NCI-H524 treated with DMSO at 0.1 percent for 48 hours (cell line): ENCODE results near the gene DEFB123.

Source experiments
- DNase-seq: peaks from one replicate; lab custom pipeline; 2025; lab: John Stamatoyannopoulos, UW

DEFB123 gene

DNA sequence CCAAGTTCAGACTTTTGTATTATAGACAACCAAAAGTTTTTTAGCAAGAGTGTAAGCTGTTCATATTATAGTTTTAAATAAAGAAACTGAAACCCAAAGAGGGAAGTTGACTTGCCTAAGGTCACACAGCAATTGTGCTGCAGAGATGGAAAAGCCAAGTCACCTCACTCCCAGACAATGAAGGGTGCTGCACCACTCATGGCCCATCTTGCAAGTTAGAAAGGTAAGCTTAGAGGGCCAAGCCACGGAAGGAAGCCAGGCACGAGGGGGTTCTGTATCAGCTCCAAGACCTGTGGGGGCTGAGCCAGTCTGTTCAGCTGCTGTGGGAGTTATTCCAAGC, 33.6 kb downstream of the DEFB123 start:
- no peak for DNase-seq

DNA sequence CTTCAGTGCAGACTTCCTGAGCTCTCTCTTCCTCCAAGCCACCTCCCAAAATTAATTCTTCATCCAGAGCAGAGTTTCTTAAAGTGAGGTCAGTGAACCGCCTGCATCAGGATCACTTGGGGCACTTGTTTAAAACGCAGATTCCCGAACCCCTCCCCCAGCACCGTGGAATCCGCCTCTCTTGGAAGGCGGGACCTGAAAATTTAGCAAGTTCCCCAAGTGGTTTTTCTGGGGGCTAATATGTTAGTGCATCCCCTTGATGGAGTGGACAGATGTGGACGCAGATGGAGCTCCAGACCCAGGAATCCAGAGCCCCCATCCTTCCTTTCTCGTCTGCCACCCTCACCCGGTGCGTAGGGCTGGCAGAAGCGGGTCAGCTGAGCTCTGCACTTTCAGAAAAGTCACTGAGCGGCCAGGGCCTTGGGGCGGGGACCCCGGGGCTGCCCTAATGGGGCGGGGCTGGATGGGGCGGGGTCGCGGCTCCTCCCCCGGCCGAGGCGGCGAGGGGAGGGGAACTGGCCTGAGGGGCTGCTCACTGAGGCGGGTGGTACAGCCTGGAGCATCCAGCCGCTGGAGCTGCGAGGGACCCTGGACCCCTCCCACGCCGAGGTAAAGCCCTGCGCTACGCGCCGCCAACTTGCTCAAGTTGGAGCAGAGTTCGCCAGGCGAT, 34.5 kb downstream of the DEFB123 start, which contains the start of the genes DEFB124 and REM1:
Gene DEFB124 (minus strand): TSS at position 370 of the 670 bp plus-strand sequence. CDS start 2,114 bp downstream, outside the sequence.
Gene REM1 (plus strand): TSS at position 531 of the 670 bp plus-strand sequence. CDS start 1,158 bp downstream, outside the sequence.
- no peak for DNase-seq

DNA sequence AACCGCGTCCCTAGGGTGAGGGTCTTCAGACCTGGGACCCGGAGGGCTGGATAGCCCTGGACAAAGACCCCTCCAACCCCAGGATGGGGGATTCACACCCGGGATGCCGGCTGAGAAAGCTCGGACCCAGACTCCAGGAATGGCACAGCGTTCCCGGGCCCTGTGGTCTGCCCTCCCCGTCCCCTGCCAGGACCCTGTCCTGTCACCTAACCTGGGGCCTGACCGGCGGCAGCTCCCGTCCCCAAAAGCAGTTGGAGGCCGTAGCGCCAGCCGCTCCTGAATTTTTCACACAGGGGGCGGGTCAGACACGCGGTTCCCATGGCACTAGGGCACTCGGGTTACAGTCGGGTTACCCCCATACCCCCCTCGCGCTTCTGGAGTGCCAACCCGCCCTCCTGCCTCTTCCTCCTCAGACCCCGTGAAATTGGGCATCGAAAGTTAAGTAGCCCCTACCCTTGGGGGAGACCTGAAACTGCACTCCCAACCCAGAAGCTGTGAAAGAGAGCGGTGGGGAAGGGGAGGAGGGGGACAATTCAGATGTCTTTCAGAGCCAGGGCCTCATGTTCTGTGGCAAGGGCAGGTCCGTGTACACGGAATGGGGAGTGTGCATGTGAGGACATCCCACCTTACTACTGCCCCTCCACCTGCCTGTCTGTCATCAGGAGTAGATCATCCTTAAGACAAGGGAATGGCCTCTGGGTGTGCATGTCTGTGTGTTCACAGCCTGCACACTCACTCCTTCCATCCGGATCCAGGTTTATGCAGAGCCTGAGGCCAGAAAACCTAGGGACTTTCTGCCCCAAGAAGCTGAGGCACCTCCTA, 35.3 kb downstream of the DEFB123 start:
- DNase-seq = no peak

DNA sequence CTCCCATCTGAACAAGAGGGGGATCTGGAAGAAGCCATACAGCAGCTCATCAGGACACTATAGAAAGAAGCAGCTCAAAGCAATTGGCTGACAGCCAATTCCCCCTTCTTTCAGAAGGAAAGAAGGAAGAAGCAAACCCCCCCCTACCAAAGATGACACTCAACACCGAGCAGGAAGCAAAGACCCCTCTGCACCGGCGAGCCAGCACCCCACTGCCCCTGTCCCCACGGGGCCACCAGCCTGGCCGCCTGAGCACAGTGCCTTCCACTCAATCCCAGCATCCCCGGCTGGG, 35.8 kb downstream of the DEFB123 start:
- DNase-seq = no peak

DNA sequence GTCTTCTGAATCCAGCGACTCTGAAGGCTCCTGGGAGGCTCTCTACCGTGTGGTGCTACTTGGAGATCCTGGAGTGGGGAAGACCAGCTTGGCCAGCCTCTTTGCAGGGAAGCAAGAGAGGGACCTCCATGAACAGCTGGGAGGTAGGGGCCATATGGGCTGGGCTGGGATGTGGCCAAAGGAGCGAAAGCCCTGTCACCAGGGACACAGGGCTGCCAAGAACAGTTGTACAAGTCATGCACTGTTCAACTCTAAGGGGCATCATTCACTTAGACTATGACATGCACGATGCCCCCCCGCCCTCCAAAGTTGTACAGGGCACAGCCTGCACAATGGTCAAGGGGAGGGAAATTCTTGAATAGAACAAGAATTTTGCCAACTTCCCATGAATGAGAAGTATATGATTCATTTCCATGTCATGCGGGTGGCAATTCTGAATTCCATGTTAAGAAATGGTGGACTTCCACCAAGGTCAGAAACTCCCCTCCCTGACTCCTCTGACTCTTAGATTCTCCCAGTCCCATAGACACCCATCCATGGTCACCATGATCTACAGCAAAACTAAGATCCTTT, 36.3 kb downstream of the DEFB123 start:
- DNase-seq = no peak

DNA sequence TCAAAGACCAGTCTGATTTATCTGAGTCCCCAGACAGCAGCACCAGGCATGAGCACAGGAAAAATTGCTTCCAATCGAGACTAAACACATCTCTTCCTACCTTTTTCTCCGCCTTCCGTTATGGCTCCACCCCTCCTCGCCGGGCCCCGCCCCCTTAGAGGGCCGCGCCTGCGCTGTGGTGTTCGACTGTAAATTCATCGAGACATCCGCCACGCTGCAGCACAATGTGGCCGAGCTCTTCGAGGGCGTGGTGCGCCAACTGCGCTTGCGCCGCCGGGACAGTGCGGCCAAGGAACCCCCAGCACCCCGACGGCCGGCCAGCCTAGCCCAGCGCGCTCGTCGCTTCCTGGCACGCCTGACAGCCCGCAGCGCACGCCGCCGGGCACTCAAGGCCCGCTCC, 43.6 kb downstream of the DEFB123 start:
- no peak for DNase-seq

DNA sequence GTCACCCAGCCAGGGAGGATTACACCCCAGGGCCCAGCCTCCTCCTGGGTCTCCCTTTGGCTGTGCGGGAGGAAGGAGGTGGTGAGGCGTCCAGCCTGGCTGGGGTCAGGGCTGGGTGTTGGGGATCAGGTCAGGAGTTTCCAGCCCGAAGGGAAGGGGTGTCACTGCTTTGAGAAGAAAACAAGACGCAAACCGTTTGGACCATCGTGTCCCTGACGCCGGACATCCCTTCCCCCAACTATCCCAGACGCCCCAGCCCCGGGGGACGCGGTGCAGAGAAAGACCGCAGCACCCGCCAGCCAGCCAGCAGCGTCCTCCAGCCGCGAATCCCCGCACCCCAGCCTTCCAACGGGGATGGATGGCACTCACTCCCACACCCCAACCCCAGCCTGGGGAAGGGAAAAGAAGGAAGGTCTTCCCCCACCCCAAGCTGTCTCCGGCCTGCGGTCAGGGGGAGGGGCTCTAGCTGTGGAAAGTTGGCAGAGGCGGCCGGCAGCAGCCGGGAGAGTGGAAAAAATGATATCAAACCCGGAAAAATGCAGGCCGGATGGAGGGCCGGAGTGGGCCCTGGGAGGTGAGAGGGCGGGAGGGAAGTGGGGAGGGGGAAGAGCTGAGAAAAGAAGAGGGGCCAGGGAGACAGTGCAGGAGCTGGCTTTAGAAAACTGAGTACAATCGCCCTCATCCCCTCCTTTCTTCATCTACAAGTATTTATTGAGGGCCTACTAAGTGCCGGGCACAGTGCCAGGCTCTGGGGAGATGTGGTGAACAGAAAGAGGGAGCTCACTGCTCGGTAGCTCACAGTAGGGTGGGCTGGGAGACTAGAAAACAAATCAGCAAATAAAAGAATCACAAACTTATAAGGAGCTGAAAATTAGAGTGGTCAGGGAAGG, 45.3 kb downstream of the DEFB123 start:
- DNase-seq = no peak

DNA sequence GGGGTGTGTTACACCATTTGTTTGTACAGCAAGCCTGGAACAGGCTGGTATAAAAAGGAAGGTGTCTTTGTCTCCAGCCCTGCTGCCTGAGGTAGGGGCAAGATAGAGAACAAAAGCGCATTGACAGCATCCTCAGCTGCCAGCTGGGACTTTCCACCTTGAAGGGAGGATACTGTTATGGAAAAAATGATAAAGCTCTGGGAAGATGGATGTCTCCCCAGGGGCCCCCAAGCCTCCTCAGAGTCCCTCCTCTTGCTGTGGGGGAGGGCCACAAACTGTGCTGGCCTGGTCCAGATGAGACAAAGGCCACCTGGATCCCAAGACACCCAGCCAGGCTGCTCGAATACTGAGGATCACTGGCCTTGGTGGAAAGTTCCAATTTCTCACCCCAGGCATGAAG, 47.7 kb downstream of the DEFB123 start:
- no peak for DNase-seq

DNA sequence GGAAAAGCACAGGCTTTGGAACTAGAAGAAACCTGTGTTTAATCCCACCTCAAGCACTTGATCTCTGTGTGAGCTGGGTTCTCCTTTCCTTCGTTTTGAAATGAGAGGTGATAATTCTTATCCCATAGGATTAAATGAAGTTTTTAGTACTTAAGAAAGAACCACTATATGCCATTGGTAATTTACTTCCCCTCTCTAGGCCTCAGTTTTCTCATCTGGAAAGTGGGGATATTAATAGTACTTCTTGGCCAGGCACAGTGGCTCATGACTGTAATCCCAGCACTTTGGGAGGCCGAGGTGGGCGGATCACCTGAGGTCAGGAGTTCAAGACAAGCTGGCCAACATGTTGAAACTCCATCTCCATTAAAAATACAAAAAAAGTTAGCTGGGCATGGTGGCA, 48.7 kb downstream of the DEFB123 start:
- DNase-seq = no peak

DNA sequence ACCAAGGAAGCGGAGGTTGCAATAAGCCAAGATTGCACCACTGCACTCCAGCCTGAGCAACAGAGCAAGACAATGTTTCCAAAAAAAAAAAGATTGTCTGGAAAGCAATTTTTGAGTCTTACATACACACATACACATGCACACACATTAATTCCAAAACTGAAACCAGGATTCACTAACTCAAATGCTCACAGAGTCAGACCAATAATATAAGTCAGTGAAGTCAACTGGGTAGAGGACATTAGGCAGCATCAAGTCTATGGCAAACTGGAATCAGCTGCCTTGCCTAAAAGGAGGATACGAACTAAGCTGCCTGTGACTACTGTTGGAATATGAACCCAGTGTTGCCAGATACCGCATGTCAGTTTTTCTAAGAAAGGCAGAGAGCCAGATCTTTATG, 50.3 kb downstream of the DEFB123 start:
- DNase-seq = no peak

DNA sequence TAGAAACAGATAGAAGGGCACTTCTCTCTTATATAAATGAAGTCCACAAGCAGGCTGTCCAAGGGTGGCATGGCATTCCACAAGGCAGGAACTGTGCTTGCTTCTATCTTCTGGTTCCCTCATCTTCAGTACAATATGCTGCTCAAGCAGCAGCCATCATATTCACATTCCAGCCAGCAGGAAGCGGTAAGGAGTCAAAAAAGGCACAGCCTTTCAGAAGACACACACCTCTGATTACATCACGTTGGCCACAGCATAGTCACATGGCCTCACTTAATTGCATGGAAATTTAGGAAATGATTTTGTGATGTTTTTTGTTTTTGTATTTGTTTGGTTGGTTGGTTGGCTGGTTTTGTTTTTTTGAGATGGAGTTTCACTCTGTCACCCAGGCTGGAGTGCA, 53.7 kb downstream of the DEFB123 start:
- no peak for DNase-seq

DNA sequence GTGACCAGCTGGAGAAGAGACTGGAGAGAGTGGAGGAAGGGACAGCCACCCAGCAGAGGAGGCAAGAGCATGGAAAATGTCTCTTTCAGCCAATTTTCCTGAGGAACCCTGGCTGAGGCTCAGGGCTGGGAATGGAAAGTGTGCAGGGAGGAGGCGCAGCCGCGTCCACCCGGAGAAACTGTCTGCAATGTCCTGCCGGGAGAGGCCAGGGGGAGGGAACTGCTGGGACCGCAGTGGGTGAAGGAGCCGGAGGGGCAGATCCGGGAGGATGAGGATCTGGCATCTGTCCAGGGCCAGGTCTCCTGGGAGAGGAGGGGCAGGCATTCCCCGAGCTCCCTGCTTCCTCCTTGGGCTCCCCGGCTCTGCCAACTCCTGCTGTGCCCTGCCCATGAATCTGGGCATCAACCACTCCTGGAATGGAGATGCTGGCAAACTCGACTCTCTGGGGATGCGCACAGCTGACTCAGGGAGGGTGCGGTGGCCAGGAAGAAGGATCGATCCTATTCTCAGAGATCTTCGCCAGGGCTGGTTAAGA, 56.4 kb downstream of the DEFB123 start:
- DNase-seq = no peak

DNA sequence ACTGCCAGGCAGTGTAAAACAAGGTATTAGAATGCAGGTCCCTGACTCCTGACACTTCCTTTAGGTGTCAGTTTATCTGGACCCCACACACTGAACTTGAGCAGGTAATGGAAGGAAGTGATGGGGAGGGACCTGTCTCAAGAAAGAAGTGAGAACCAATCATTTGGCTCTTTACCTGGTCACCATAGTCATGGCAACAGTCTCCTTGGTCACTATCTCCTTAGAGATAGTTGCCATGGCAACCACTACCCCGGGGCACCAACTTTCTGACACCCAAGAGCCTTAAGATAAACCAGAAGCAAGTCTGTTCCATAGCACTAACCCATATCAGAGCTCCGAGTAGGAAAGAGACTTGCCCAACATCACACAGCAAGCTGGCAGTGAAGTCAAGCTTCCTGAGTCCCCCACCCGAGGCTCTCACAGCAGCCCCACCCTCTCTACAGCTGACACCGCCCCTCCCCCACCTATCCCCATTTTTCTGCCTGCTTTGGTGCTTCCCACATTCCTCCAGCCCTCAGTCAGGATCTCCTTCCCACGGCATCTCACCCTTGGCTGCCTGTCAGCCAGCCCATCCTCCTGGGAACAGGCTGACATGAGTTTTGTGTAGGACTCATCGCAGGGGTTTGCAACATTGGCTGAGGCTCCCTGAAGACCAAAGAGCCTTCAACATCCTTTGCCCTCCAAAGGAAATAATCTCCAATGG, 57.6 kb downstream of the DEFB123 start:
- no peak for DNase-seq
